HEK293 (cell line): Measurements from ENCODE around the gene DPF3.

Source experiments
- TRIM28 ChIP-seq: IDR thresholded peaks from 2 replicates; pipeline ENCODE4 v1.6.1; 2011; ENCODE audit warnings: low read length, control low read depth, borderline replicate concordance
- ZFP41 ChIP-seq: fragments of 450-650 bp; formaldehyde crosslinking; IDR thresholded peaks from 2 replicates; pipeline ENCODE4 v1.5.1; 2016; ENCODE audit warnings: missing biosample characterization, missing genetic modification characterization, borderline replicate concordance
- ZIC2 ChIP-seq: fragments of 450-650 bp; formaldehyde crosslinking; IDR thresholded peaks from 2 replicates; pipeline ENCODE4 v1.5.1; 2016; ENCODE audit warnings: missing biosample characterization, missing genetic modification characterization
- ZNF239 ChIP-seq: fragments of 450-650 bp; formaldehyde crosslinking; IDR thresholded peaks from 2 replicates; pipeline ENCODE4 v1.5.1; 2016; ENCODE audit warnings: missing biosample characterization, missing genetic modification characterization
- TF ChIP-seq, protein P1 (sequence below): fragments of 450-650 bp; formaldehyde crosslinking; IDR thresholded peaks from 2 replicates; pipeline ENCODE4 v1.5.1; 2016; ENCODE audit warnings: missing biosample characterization, missing genetic modification characterization
- TF ChIP-seq, protein P2 (sequence below): fragments of 450-650 bp; formaldehyde crosslinking; IDR thresholded peaks from 2 replicates; pipeline ENCODE4 v1.5.1; 2016; ENCODE audit warnings: missing biosample characterization, missing genetic modification characterization, borderline replicate concordance

DNA sequence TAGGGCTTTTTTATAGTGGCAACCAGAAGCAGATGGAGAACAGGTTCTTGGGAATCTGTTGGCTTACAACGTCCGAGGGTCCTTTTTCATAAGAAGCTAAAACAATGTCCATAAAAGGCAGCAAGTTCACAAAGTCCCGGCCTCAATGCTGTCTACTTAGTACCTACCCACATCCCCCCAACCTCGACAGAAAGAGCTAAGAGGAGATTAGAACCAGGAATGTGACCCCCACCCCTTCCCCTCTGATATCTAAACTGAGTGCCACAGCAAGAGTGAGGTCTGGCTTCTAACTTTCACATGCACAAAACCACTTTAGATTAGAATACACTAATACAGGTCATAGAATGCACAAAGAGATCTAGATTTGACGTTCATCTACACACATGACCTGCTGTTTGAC, 4.5 kb downstream of the DPF3 start:
- TF ChIP-seq, protein P1, sequence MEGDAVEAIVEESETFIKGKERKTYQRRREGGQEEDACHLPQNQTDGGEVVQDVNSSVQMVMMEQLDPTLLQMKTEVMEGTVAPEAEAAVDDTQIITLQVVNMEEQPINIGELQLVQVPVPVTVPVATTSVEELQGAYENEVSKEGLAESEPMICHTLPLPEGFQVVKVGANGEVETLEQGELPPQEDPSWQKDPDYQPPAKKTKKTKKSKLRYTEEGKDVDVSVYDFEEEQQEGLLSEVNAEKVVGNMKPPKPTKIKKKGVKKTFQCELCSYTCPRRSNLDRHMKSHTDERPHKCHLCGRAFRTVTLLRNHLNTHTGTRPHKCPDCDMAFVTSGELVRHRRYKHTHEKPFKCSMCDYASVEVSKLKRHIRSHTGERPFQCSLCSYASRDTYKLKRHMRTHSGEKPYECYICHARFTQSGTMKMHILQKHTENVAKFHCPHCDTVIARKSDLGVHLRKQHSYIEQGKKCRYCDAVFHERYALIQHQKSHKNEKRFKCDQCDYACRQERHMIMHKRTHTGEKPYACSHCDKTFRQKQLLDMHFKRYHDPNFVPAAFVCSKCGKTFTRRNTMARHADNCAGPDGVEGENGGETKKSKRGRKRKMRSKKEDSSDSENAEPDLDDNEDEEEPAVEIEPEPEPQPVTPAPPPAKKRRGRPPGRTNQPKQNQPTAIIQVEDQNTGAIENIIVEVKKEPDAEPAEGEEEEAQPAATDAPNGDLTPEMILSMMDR: no peak
- TF ChIP-seq ZFP41 (tag by site-specific recombination): no peak
- TF ChIP-seq ZNF239: no peak
- TF ChIP-seq, protein P2, sequence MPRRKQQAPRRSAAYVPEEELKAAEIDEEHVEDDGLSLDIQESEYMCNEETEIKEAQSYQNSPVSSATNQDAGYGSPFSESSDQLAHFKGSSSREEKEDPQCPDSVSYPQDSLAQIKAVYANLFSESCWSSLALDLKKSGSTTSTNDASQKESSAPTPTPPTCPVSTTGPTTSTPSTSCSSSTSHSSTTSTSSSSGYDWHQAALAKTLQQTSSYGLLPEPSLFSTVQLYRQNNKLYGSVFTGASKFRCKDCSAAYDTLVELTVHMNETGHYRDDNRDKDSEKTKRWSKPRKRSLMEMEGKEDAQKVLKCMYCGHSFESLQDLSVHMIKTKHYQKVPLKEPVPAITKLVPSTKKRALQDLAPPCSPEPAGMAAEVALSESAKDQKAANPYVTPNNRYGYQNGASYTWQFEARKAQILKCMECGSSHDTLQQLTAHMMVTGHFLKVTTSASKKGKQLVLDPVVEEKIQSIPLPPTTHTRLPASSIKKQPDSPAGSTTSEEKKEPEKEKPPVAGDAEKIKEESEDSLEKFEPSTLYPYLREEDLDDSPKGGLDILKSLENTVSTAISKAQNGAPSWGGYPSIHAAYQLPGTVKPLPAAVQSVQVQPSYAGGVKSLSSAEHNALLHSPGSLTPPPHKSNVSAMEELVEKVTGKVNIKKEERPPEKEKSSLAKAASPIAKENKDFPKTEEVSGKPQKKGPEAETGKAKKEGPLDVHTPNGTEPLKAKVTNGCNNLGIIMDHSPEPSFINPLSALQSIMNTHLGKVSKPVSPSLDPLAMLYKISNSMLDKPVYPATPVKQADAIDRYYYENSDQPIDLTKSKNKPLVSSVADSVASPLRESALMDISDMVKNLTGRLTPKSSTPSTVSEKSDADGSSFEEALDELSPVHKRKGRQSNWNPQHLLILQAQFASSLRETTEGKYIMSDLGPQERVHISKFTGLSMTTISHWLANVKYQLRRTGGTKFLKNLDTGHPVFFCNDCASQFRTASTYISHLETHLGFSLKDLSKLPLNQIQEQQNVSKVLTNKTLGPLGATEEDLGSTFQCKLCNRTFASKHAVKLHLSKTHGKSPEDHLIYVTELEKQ (tag by site-specific recombination): no peak
- TF ChIP-seq ZIC2 (tag by site-specific recombination): no peak
- TF ChIP-seq TRIM28: no peak
